SK-N-SH (cell line): ENCODE results near the gene FAM43B. TPM values are rescaled to one million over a fixed set of nuclear protein-coding genes. Genes with fewer than 3 reads are reported as not detected.

Experiments used
- CTCF ChIA-PET: fragments of 300-600, 350-600 bp; formaldehyde crosslinking; extraction: SDS; loops from one replicate; lab custom pipeline; 2021; lab: Yijun Ruan, JAX
- POLR2A ChIA-PET: fragments of 350-600 bp; sonication (Branson Sonifier 250); formaldehyde crosslinking; extraction: SDS; loops from one replicate; lab custom pipeline; 2020; ENCODE audit warnings: antibody characterized with exemption, inconsistent platforms; lab: Yijun Ruan, JAX
- DNase-seq: peaks from one replicate; pipeline ENCODE4 v3.0.0; 2012
- H2AFZ ChIP-seq: fragments of 200-600 bp; sonication (generic); 2 replicates; pipeline ENCODE4 v1.8.1; 2016; ENCODE audit warnings: antibody characterized with exemption, mild to moderate bottlenecking, low read depth
- H3F3A ChIP-seq: fragments of 200-600 bp; sonication (generic); replicated peaks from 2 replicates; pipeline ENCODE3; 2016; ENCODE audit warnings: antibody characterized with exemption, mild to moderate bottlenecking; ENCODE audit not compliant: insufficient read depth
- H3K27ac ChIP-seq, 2 experiments: fragments of 200-500 bp in 1 of 2; fragments of 200-600 bp in 1 of 2; sonication (Bioruptor generic) in 1 of 2; sonication (generic), shearing (Covaris generic) in 1 of 2; 2 replicates each; pipeline versions ENCODE4 v1.5.1 to v1.6.1; 2014 to 2016; ENCODE audit warnings: low read depth in 2 of 2, inconsistent platforms in 1 of 2, low read length in 1 of 2, mild to moderate bottlenecking in 1 of 2, mixed read lengths in 1 of 2
- H3K27me3 ChIP-seq: fragments of 200-600 bp; sonication (generic), shearing (Covaris generic); 2 replicates; pipeline ENCODE4 v1.6.1; 2016; ENCODE audit warnings: mixed run types; ENCODE audit not compliant: insufficient read depth
- H3K36me3 ChIP-seq, 2 experiments: fragments of 200-500 bp in 1 of 2; fragments of 200-600 bp in 1 of 2; sonication (Bioruptor generic) in 1 of 2; sonication (generic) in 1 of 2; replicated peaks in 1 of 2; 2 replicates each; pipeline versions ENCODE3 to v1.5.1; 2014 to 2016; ENCODE audit warnings: low read length in 1 of 2, mild to moderate bottlenecking in 1 of 2; ENCODE audit not compliant: insufficient read depth in 2 of 2, control insufficient read depth in 1 of 2
- H3K4me1 ChIP-seq, 2 experiments: fragments of 200-500 bp in 1 of 2; fragments of 200-600 bp in 1 of 2; sonication (Bioruptor generic) in 1 of 2; sonication (generic), shearing (Covaris generic) in 1 of 2; 2 replicates each; pipeline versions ENCODE4 v1.5.1 to v1.6.1; 2014 to 2016; ENCODE audit warnings: low read depth in 1 of 2, low read length in 1 of 2, mixed run types in 1 of 2; ENCODE audit not compliant: insufficient read depth in 2 of 2, control insufficient read depth in 1 of 2
- H3K4me2 ChIP-seq: fragments of 200-600 bp; sonication (generic), shearing (Covaris generic); 2 replicates; pipeline ENCODE4 v1.6.1; 2017; ENCODE audit warnings: mixed run types
- H3K4me3 ChIP-seq, 2 experiments: fragments of 200-500 bp in 1 of 2; fragments of 200-600 bp in 1 of 2; sonication (Bioruptor generic) in 1 of 2; sonication (generic), shearing (Covaris generic) in 1 of 2; 2 replicates each; pipeline versions ENCODE4 v1.5.1 to v1.8.1; 2014 to 2016; ENCODE audit warnings: low read depth in 2 of 2, inconsistent platforms in 1 of 2, low read length in 1 of 2, mild to moderate bottlenecking in 1 of 2, mixed read lengths in 1 of 2, moderate library complexity in 1 of 2
- H3K79me2 ChIP-seq: fragments of 200-600 bp; sonication (generic); 2 replicates; pipeline ENCODE4 v1.8.1; 2017; ENCODE audit warnings: mild to moderate bottlenecking; ENCODE audit not compliant: insufficient read depth
- H3K9ac ChIP-seq: fragments of 200-600 bp; sonication (generic); 2 replicates; pipeline ENCODE4 v1.6.1; 2017; ENCODE audit warnings: mixed run types
- H3K9me2 ChIP-seq: fragments of 200-600 bp; sonication (generic); 2 replicates; pipeline ENCODE4 v1.6.1; 2017; ENCODE audit warnings: mixed run types
- H3K9me3 ChIP-seq: fragments of 200-600 bp; sonication (generic); 2 replicates; pipeline ENCODE4 v1.6.1; 2017; ENCODE audit warnings: mixed run types, mild to moderate bottlenecking, moderate library complexity
- H4K20me1 ChIP-seq: fragments of 200-600 bp; sonication (generic); 2 replicates; pipeline ENCODE4 v1.6.1; 2017; ENCODE audit warnings: mild to moderate bottlenecking, mixed run types; ENCODE audit not compliant: insufficient read depth
- CTCF ChIP-seq: fragments of 200-600 bp; sonication (generic); IDR thresholded peaks from 2 replicates; pipeline ENCODE4 v1.6.1; 2017; ENCODE audit warnings: antibody characterized with exemption, mild to moderate bottlenecking, moderate library complexity
- ELF1 ChIP-seq: IDR thresholded peaks from 2 replicates; pipeline ENCODE4 v1.4.0; 2012
- FOSL2 ChIP-seq: IDR thresholded peaks from 2 replicates; pipeline ENCODE4 v1.4.0; 2012; ENCODE audit warnings: low read depth, mild to moderate bottlenecking, moderate library complexity, borderline replicate concordance
- FOXJ3 ChIP-seq: sonication (generic); formaldehyde crosslinking; IDR thresholded peaks from 2 replicates; pipeline ENCODE4 v1.5.1; 2020; ENCODE audit warnings: mild to moderate bottlenecking, missing genetic modification reagents
- JUND ChIP-seq: IDR thresholded peaks from 2 replicates; pipeline ENCODE4 v1.4.0; 2012
- MEF2A ChIP-seq: IDR thresholded peaks from 2 replicates; pipeline ENCODE4 v1.4.0; 2012; ENCODE audit warnings: low read depth, borderline replicate concordance
- MXI1 ChIP-seq: IDR thresholded peaks from 2 replicates; pipeline ENCODE4 v1.6.1; 2012; ENCODE audit warnings: mild to moderate bottlenecking, low read depth, low read length, improper control_type of control experiment
- NFIC ChIP-seq: IDR thresholded peaks from 2 replicates; pipeline ENCODE4 v1.4.0; 2012; ENCODE audit warnings: borderline replicate concordance
- NRF1 ChIP-seq: IDR thresholded peaks from 2 replicates; pipeline ENCODE4 v1.6.1; 2012; ENCODE audit warnings: low read depth, mild to moderate bottlenecking, low read length
- POLR2AphosphoS5 ChIP-seq: IDR thresholded peaks from 2 replicates; pipeline ENCODE4 v1.6.1; 2012; ENCODE audit warnings: low read depth, low read length
- RCOR1 ChIP-seq: fragments of 150-350 bp; IDR thresholded peaks from 2 replicates; pipeline ENCODE4 v1.6.1; 2017; ENCODE audit warnings: antibody characterized with exemption, low read length
- RFX5 ChIP-seq: IDR thresholded peaks from 2 replicates; pipeline ENCODE4 v1.6.1; 2012; ENCODE audit warnings: mild to moderate bottlenecking, improper control_type of control experiment, low read length
- RXRA ChIP-seq: IDR thresholded peaks from 2 replicates; pipeline ENCODE4 v1.4.0; 2012; ENCODE audit warnings: low read depth, mild to moderate bottlenecking, borderline replicate concordance
- SMC3 ChIP-seq: IDR thresholded peaks from 2 replicates; pipeline ENCODE4 v1.6.1; 2012; ENCODE audit warnings: low read depth, low read length, improper control_type of control experiment
- TAF1 ChIP-seq: IDR thresholded peaks from 2 replicates; pipeline ENCODE4 v1.6.1; 2012; ENCODE audit warnings: low read depth, mild to moderate bottlenecking, low read length, moderate library complexity, borderline replicate concordance
- USF2 ChIP-seq: fragments of 150-350 bp; IDR thresholded peaks from 2 replicates; pipeline ENCODE4 v1.6.1; 2017; ENCODE audit warnings: antibody characterized with exemption, low read length, low read depth, borderline replicate concordance
- ZBTB33 ChIP-seq: IDR thresholded peaks from 2 replicates; pipeline ENCODE4 v1.4.0; 2012; ENCODE audit warnings: low read depth, borderline replicate concordance
- WGBS: methylation state at CpG from one replicate; pipeline ENCODE4 v1.1.6; 2017; ENCODE audit warnings: low lambda C conversion rate; 5-methylcytosine and 5-hydroxymethylcytosine counted together
- polyA plus RNA-seq, 3 experiments: library from polyadenylated mRNA; depleted of rRNA; stranded (reverse); fragments of >200 nt; gene quantifications; 2 replicates each; pipeline ENCODE4 v1.2.3, GENCODE V29; 2012

The FAM43B gene
- polyA plus RNA-seq, 1 of the 3 experiments (the other 2 are of a cell fraction) = not detected

- Histone ChIP-seq H3K4me1 (no peaks in the 10 kb centered on the region; a peak in 1 of 4 replicates), H3F3A (no peaks in the 10 kb centered on the region), H3K9ac (no peak overlapping the region), H3K79me2 (no peaks in the 10 kb centered on the region), H2AFZ (no peak overlapping the region), H4K20me1 (no peaks in the 10 kb centered on the region), H3K9me2 (no peaks in the 10 kb centered on the region), H3K4me2 (no peak overlapping the region), H3K27ac (no peak overlapping the region), H3K27me3 (peaks cover 34% of the 10 kb centered on the region), H3K9me3 (no peaks in the 10 kb centered on the region), H3K36me3 (no peaks in the 10 kb centered on the region), H3K4me3 (no peak overlapping the region)
- no peak for TF ChIP-seq CTCF
- no peak for TF ChIP-seq FOXJ3 (CRISPR knock-in tag)
- TF ChIP-seq FOSL2 = no peak
- no peak for TF ChIP-seq MXI1
- no peak for TF ChIP-seq USF2
- no peak for TF ChIP-seq RCOR1
- no peak for TF ChIP-seq POLR2AphosphoS5
- no peak for TF ChIP-seq SMC3
- no peak for TF ChIP-seq TAF1
- TF ChIP-seq RFX5 = no peak
- no peak for TF ChIP-seq JUND
- TF ChIP-seq ELF1 = no peak
- DNase-seq = no peak
- WGBS = 39% methylated on average over 3 of the region's 4 CpGs
- ChIA-PET CTCF (interaction anchor here (0.7 to 1.7 kb wide), 3 partner anchors 12 to 106 kb away, joined by 3 to 6 read pairs (median 5); no protein-coding TSS in a partner anchor), POLR2A (no interaction called here)
Measured at GRCh38 chr1:20533635-20534034, 18.7 kb upstream of the FAM43B start.

GRCh38 chr1:20534659-20535417 is 17.5 kb upstream of the FAM43B start:
- no peak overlapping the region for H2AFZ ChIP-seq
- POLR2A ChIA-PET = no interaction called here
- no peak for DNase-seq
- TF ChIP-seq FOSL2 (no peak), NFIC (no peak), NRF1 (no peak), CTCF (no peak), JUND (no peak), MXI1 (no peak), MEF2A (no peak), SMC3 (no peak), RFX5 (no peak), ELF1 (no peak), ZBTB33 (no peak), RXRA (no peak)
- TF ChIP-seq, all 33 proteins: peak for 0
- 69% methylated on average over 12 of the region's 12 CpGs for WGBS
- Histone ChIP-seq H3K4me3 (no peak overlapping the region), H3K9ac (no peak overlapping the region), H3K9me3 (no peaks in the 10 kb centered on the region), H3K27me3 (peaks cover 31% of the 10 kb centered on the region), H3K36me3 (no peaks in the 10 kb centered on the region), H3K79me2 (no peaks in the 10 kb centered on the region), H3K27ac (no peak overlapping the region), H3K4me2 (no peak overlapping the region), H3K9me2 (no peaks in the 10 kb centered on the region), H3K4me1 (no peaks in the 10 kb centered on the region; a peak in 1 of 4 replicates), H3F3A (no peaks in the 10 kb centered on the region), H4K20me1 (no peaks in the 10 kb centered on the region)
- CTCF ChIA-PET = interaction anchor here (1.2 to 2.9 kb wide), 5 partner anchors 10 to 104 kb away, joined by 4 to 13 read pairs (median 5); partner anchors contain the start of gene PINK1
